ENCODE measurements around the gene DHX57. TPM values are rescaled to one million over a fixed set of nuclear protein-coding genes. Genes with fewer than 3 reads are reported as not detected.

The DHX57 gene
- total RNA-seq, 2 experiments from 2014 or later = 12.1 to 12.8 TPM

DNA sequence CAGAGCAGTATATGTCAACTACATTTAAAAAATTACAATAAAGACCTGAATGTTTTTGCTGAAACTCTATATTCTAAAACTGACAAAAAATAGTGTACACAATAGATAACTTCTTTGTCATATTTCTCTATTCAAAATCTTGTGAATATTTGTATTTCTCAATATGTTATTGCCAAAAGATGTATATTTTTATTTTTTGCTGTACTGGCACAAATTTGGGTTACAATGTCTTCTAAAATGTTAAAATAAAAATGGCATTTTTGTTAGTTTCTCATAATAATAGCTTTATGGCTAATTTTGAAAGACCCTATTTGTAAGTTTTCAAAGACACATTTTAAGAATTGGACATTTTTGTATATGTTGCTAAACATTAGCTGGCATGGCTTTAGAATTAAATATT lies 13.3 kb upstream of the DHX57 start:
- POLR2A ChIA-PET = no interaction called here
- Mint-ChIP-seq H3K4me3 (no peak overlapping the region), H3K4me1 (no peaks in the 10 kb centered on the region), H3K27me3 (peaks cover 11% of the 10 kb centered on the region), H3K36me3 (ENCODE audit: low read depth) (no peaks in the 10 kb centered on the region), H3K27ac (no peak overlapping the region), H3K9me3 (no peaks in the 10 kb centered on the region)
- DNase-seq = no peak
- CTCF ChIA-PET = no interaction called here

DNA sequence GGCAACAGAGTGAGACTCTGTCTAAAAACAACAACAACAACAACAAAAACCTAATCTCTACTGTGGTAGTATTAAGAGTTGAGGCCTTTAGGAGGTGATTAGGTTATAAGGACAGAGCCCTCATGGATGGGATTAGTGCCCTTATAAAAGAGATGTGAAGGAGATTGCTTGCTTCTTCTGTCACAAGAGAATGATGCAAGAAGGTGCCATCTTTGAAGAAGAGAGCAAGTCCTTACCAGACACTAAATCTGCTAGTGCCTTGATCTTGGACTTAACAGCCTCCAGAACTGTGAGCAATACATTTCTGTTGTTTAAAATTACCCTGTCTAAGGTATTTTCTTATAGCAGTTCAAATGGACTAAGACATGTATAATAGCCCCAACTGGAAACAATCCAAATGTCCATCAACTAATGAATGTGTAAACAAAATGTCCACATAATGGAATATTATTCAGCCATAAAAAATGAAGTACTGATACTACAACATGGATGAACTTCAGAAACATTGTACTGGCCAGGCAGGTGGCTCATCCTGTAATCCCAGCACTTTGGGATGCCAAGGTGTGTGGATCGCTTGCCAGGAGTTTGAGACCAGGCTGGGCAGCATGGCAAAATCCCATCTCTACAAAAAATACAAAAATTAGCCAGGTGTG lies 12.3 kb upstream of the DHX57 start:
- Mint-ChIP-seq H3K36me3 (ENCODE audit: low read depth) (no peaks in the 10 kb centered on the region), H3K4me3 (no peak overlapping the region), H3K4me1 (no peaks in the 10 kb centered on the region), H3K9me3 (no peaks in the 10 kb centered on the region), H3K27me3 (peaks cover 11% of the 10 kb centered on the region), H3K27ac (no peak overlapping the region)
- ChIA-PET CTCF (no interaction called here), POLR2A (no interaction called here)
- no peak for DNase-seq

DNA sequence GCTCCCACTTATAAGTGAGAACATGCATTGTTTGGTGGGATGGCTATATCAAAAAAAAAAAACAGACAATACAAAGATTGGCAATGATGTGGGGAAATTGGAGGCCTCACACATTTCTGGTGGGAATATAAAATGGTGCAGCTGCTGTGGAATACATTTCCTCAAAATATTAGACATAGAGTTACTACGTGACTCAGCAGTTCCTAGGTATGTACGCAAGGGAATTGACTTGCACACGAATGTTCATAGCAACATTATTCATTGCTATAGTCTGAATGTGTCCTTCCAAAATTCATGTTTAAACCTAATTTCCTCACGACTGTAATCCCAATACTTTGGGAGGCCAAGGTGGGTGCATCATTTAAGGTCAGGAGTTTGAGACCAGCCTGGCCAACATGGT lies 11.6 kb upstream of the DHX57 start:
- Mint-ChIP-seq H3K4me1 (no peaks in the 10 kb centered on the region), H3K36me3 (ENCODE audit: low read depth) (no peaks in the 10 kb centered on the region), H3K27ac (no peak overlapping the region), H3K27me3 (peaks cover 11% of the 10 kb centered on the region), H3K9me3 (no peaks in the 10 kb centered on the region), H3K4me3 (no peak overlapping the region)
- CTCF ChIA-PET = no interaction called here
- no peak for DNase-seq
- POLR2A ChIA-PET = no interaction called here

DNA sequence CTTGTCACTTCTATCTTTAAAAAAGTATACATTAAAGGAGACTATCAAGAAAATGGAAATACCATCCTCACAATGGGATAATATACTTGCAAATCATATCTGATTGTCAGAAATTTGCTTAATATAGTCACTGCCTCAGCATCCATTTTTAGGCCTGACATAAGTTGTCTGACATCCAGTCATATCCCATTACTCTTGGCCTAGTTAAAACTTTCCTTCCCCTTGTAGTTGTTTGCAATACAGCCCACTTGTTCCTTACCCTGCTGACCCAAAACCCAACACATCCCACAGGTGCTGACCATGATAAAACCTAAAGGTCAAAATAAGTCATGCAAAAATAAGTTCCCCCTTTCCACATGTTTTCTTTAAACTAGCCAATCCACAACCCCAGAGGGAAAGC lies 10.3 kb upstream of the DHX57 start:
- ChIA-PET POLR2A (no interaction called here), CTCF (no interaction called here)
- DNase-seq = no peak
- H3K27me3 Mint-ChIP-seq = peaks cover 8% of the 10 kb centered on the region
- H3K36me3 Mint-ChIP-seq (ENCODE audit: low read depth) = no peaks in the 10 kb centered on the region
- no peaks in the 10 kb centered on the region for H3K9me3 Mint-ChIP-seq
- no peak overlapping the region for H3K27ac Mint-ChIP-seq
- no peak overlapping the region for H3K4me3 Mint-ChIP-seq
- no peaks in the 10 kb centered on the region for H3K4me1 Mint-ChIP-seq

DNA sequence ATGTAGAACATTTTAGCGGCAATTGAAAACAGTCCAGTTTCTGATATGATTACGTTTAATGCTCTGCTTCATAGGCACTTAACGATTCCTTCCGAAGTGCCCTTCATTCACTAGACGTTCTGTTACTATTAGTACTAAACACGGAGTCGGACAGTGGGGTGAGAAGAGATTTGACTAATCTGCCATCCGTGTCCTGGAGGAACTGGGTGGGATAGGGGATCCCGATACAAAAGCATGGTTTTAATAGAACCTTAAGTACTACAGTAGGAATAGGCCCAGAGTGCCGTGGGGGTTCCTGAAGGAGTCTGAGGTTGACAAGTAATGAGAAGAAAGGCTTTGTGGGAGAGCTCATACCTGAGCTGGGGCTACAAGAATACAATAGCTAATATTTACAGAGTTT lies 673 bp upstream of the DHX57 start:
- Mint-ChIP-seq H3K36me3 (ENCODE audit: low read depth) (peaks cover 9% of the 10 kb centered on the region), H3K9me3 (peaks cover 7% of the 10 kb centered on the region), H3K4me1 (peaks cover 21% of the 10 kb centered on the region), H3K4me3 (peak overlapping the region; percentile 95), H3K27me3 (no peaks in the 10 kb centered on the region), H3K27ac (peak overlapping the region; percentile 9)
- CTCF ChIA-PET = interaction anchor here (1.1 to 1.6 kb wide), 2 partner anchors 71 to 561 kb away, joined by 3 to 6 read pairs; no protein-coding TSS in a partner anchor
- POLR2A ChIA-PET = interaction anchor here (1.1 to 2.5 kb wide), 3 partner anchors 11 to 248 kb away, joined by 3 to 17 read pairs (median 4); partner anchors contain the start of gene SRSF7
- DNase-seq = no peak

DNA sequence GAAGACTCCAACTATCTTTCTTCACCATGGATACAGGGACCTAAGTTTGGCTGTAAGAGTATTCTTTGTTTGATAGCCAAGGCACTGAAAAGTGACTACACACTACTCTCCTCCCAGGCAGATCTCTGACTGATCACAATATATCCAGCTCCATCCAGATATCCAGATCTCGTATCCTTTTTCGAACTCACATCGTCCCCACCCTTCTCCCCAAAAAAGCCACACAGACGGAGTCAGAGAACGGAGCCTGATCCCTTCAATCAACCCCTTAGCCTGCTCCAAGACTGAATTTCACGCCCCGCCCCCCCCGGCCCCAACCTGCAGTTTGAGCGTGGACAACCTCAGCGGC lies 533 bp downstream of the DHX57 start:
- Mint-ChIP-seq H3K4me3 (peak overlapping the region; percentile 95), H3K36me3 (ENCODE audit: low read depth) (peaks cover 12% of the 10 kb centered on the region), H3K4me1 (peaks cover 21% of the 10 kb centered on the region), H3K9me3 (peaks cover 10% of the 10 kb centered on the region), H3K27me3 (no peaks in the 10 kb centered on the region), H3K27ac (peak overlapping the region; percentile 60)
- POLR2A ChIA-PET = interaction anchor here (1.1 to 2.5 kb wide), 2 partner anchors 124 to 249 kb away, joined by 3 to 17 read pairs; partner anchors contain the start of gene SRSF7
- CTCF ChIA-PET = interaction anchor here (1.6 kb wide), 1 partner anchor 72 kb away, joined by 6 read pairs; no protein-coding TSS in a partner anchor
- no peak for DNase-seq

DNA sequence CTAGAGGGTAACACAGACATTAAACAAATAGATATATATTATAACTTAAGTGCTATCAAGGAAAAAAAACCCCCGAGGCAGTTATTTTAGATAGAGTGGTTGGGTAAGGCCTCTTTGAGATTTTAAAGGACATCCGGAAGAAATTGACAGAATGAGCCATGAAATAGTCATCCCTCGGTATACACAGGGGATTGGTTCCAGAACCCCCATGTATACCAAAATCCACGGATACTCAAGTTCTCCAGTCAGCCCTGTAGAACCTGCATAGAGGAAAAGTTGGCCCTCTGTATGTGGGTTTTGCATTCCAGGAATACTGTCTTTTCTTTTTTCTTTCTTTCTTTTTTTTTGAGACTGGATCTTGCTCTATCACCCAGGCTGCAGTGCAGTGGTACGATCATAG lies 2.0 kb downstream of the DHX57 start:
- Mint-ChIP-seq H3K27me3 (no peaks in the 10 kb centered on the region), H3K27ac (no peak overlapping the region), H3K9me3 (peaks cover 17% of the 10 kb centered on the region), H3K4me3 (no peak overlapping the region), H3K36me3 (ENCODE audit: low read depth) (peaks cover 19% of the 10 kb centered on the region), H3K4me1 (peaks cover 21% of the 10 kb centered on the region)
- CTCF ChIA-PET = no interaction called here
- no peak for DNase-seq
- POLR2A ChIA-PET = no interaction called here

DNA sequence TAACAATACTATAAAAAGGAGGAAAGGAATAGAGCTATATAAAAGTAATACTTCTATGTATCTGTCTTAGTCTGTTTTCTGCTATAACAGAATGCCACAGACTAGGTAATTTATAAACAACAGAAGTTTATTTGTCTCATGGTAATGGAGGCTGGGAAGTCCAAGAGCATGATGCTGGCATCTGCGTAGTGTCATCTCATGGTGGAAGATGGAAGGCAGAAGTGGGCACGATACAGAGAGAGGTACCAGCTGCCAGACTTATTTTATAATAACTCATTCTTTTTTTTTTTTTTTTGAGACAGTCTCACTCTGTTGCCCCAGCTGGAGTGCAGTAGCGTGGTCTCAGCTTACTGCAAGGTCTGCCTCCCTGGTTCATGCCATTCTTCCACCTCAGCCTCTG lies 4.3 kb downstream of the DHX57 start:
- Mint-ChIP-seq H3K36me3 (ENCODE audit: low read depth) (peaks cover 34% of the 10 kb centered on the region), H3K9me3 (peaks cover 17% of the 10 kb centered on the region), H3K27ac (no peak overlapping the region), H3K4me1 (peaks cover 25% of the 10 kb centered on the region), H3K27me3 (no peaks in the 10 kb centered on the region), H3K4me3 (no peak overlapping the region)
- no peak for DNase-seq
- ChIA-PET POLR2A (no interaction called here), CTCF (no interaction called here)

DNA sequence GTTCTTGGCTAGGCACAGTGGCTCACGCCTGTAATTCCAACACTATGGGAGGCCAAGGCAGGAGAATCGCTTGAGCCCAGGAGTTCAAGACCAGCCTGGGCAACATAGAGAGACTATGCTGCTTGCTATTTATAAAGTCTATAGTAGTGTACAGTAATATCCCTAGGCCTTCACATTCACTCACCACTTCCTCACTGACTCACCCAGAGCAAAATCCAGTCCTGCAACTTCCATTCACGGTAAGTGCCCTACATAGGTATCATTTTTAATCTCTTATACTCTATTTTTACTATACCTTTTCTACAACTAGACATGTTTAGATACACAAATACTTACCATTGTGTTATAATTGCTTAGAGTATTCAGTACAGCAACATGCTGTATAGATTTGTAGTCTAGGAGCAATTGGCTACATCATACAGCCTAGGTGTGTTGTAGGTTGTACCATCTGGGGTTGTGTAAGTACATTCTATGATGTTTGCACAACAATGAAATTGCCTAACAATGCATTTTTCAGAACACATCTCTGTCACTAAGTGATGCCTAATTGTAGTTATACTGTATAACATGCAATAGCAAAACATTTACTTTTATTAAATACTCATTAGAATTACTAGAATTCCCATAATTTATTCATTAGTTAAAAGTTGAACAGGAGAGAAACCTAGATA lies 8.8 kb downstream of the DHX57 start:
- ChIA-PET POLR2A (interaction anchor here (1.0 kb wide), 1 partner anchor 115 kb away, joined by 5 read pairs; the partner anchor contains the start of gene SRSF7), CTCF (no interaction called here)
- H3K4me3 Mint-ChIP-seq = no peak overlapping the region
- H3K27ac Mint-ChIP-seq = no peak overlapping the region
- H3K36me3 Mint-ChIP-seq (ENCODE audit: low read depth) = peaks cover 49% of the 10 kb centered on the region
- H3K4me1 Mint-ChIP-seq = peaks cover 14% of the 10 kb centered on the region
- H3K9me3 Mint-ChIP-seq = peaks cover 11% of the 10 kb centered on the region
- no peaks in the 10 kb centered on the region for H3K27me3 Mint-ChIP-seq
- no peak for DNase-seq

DNA sequence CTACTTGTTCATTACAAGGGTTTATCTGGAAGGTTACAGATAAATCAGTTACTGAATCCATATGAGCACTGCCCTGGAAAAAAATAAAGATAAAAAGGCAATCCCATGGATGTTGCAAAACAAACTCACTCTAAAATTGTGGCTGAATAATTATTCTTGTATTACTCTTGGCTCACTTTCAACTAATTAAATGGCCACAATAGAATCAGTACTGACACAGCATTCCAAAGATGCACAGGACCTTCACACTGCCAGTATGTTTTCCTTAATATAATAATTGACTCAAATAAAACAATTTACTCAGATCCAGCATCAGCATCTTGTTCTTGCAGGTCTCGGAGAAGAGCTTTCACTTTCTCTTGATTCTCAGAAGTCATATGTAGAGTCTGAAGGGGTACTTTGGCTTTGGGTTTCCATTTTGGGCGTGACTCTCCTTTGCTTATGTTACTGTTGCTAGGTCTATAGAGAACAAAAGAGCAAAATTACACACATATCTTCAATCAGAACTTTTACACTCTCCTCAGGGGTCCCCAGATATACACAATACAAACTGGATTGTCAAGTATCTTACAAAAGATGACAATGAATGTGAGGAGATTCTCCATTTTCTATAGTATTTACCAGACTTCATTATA lies 12.6 kb downstream of the DHX57 start:
- ChIA-PET POLR2A (no interaction called here), CTCF (no interaction called here)
- Mint-ChIP-seq H3K36me3 (ENCODE audit: low read depth) (peaks cover 54% of the 10 kb centered on the region), H3K27ac (no peak overlapping the region), H3K9me3 (no peaks in the 10 kb centered on the region), H3K4me1 (peaks cover 14% of the 10 kb centered on the region), H3K27me3 (no peaks in the 10 kb centered on the region), H3K4me3 (no peak overlapping the region)
- no peak for DNase-seq

DNA sequence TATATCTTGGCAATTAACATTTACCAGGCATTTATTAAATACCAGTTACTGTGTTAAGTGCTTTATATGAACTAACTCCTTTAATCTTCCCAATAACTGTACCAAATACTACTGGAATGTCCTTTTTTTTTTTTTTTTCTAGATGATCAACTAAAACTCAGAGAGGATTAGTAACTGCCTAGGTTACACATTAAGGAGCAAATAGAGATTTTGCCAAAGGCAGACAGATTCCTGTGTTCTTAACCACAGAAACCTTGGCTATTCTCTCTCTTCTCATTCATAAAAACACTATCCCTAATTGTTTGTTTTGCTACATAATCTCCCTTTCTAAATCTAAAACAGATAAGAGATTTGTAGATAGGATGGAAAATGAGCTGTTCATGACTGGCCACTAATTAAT lies 13.3 kb downstream of the DHX57 start:
- Mint-ChIP-seq H3K4me1 (peaks cover 14% of the 10 kb centered on the region), H3K27ac (no peak overlapping the region), H3K27me3 (no peaks in the 10 kb centered on the region), H3K36me3 (ENCODE audit: low read depth) (peaks cover 49% of the 10 kb centered on the region), H3K4me3 (no peak overlapping the region), H3K9me3 (no peaks in the 10 kb centered on the region)
- POLR2A ChIA-PET = no interaction called here
- no peak for DNase-seq
- CTCF ChIA-PET = no interaction called here

DNA sequence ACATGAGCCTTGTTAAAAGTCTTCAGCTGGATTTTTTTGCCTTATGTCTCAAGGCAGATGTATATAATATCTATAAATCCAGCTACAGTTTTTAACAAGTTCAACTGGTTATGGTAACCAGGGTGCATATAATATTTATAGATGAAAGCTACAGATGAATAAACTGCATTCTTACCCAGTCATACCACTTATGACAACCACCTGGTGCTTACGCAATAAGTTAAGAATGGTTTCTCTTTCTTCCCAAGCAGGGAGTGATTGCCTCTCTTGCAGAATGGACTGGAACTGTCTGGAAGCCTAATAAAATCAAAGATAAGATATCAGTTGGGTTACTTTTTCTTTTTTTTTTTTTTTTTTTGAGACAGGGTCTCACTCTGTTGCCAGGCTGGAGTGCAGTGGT lies 19.6 kb downstream of the DHX57 start:
- Mint-ChIP-seq H3K4me3 (no peak overlapping the region), H3K9me3 (no peaks in the 10 kb centered on the region), H3K27ac (no peak overlapping the region), H3K27me3 (no peaks in the 10 kb centered on the region), H3K4me1 (no peaks in the 10 kb centered on the region), H3K36me3 (ENCODE audit: low read depth) (peaks cover 27% of the 10 kb centered on the region)
- no peak for DNase-seq
- ChIA-PET POLR2A (no interaction called here), CTCF (no interaction called here)

DNA sequence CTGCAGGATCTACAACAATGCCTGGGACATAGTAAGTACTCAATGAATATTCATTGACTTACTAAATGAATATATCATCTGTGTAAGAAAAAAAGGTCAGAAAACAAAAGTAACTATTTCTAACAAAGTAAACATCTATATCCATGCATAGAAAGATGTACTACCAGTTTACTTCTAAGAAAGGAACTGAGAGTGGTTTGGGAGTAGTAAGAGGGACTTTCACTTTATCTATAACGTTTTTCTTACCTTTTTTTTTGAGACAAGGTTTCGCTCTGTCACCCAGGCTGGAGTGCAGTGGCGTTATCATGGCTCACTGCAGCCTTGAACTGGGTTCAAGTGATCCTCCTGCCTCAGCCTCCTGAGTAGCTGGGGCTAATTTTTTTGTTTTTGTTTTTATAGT lies 25.7 kb downstream of the DHX57 start:
- Mint-ChIP-seq H3K27ac (no peak overlapping the region), H3K9me3 (no peaks in the 10 kb centered on the region), H3K4me3 (no peak overlapping the region), H3K4me1 (peaks cover 3% of the 10 kb centered on the region), H3K27me3 (no peaks in the 10 kb centered on the region), H3K36me3 (ENCODE audit: low read depth) (peaks cover 27% of the 10 kb centered on the region)
- ChIA-PET CTCF (interaction anchor here (1.6 kb wide), 1 partner anchor 14 kb away, joined by 3 read pairs; no protein-coding TSS in a partner anchor), POLR2A (interaction anchor here (0.6 kb wide), 1 partner anchor 16 kb away, joined by 3 read pairs; no protein-coding TSS in a partner anchor)
- DNase-seq = no peak

Measured in activated CD4-positive, alpha-beta memory T cell treated with anti-CD3 and anti-CD28 coated beads, Interleukin-2, amount 10 ng/mL, durations not matched to agents 7 days and 5 days (primary cell).